Stimulated activated naive CD4-positive, alpha-beta T cell treated with Interleukin-2 at 50 U/mL for 16 hours (primary cell): ENCODE results near the gene SUSD3.

Experiments used
- DNase-seq: peaks from one replicate; lab custom pipeline; 2025; lab: John Stamatoyannopoulos, UW

Gene SUSD3

DNA sequence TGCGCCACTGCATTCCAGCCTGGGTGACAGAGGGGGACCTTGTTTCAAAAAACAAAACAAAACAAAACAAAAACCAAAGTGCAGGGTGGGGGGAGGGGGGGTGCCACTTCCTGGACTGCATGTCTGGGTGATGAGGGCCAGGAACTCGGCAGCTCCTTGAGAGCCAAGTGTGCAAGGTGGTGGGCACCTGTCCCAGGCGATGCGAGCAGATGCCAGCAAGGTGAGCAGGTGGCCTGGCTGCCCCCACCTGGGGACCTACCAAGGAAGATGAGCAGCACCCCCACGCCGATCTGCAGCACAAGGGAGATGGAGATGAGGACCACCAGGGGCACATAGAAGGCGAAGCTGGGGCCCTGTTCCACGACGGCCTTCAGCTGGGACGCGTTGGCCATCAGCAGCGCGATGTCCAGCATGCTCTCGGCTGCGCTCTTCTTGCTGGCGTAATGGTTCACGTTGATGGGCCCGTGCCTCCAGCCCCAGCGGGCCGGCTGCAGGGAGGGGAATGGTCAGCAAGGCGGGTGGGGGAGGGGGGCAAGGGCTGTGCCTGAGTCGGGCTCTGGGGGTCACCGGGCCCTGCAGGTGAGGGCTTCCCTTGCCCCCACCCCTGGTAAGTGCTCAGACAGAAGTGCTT is 67.8 kb downstream of the SUSD3 start:
- no peak for DNase-seq

GRCh38 chr9:93126825-93127368 is 68.4 kb downstream of the SUSD3 start:
- DNase-seq: no peak

GRCh38 chr9:93127395-93127911 is 69.0 kb downstream of the SUSD3 start:
- no peak for DNase-seq

DNA sequence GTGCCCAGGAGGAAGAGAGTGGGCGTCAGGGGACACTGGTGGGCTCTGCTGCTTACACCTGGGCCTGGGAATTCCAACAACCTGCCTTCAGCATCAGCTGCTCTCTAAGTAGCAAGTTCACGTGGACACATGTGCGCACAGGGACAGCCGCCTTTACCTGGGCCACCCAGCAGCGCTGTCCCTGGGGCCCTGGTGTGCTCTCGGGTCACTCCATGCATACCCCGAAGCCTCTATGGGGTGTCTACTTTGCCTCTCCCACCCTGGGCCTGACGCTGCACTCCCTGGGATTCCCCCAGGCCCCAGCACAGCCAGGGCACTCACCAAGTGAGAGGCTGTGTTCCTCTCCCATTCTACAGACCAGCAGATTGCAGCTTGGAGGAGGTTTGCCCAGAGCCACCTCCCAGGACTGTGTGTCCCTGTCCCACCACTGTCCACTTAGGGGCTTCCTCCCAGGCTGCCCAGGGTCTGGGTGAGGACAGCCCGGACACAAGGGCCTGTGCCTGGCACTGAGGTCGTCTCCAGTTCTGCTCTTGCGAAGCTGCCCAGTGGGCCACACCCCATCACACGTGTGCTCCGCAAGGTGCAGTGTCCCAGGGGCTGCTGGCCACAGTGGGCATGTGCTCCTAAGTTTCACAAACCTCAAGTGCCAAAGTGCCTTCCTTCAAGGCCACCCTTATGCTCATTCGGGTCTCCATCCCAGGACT is 69.7 kb downstream of the SUSD3 start:
- no peak for DNase-seq

DNA sequence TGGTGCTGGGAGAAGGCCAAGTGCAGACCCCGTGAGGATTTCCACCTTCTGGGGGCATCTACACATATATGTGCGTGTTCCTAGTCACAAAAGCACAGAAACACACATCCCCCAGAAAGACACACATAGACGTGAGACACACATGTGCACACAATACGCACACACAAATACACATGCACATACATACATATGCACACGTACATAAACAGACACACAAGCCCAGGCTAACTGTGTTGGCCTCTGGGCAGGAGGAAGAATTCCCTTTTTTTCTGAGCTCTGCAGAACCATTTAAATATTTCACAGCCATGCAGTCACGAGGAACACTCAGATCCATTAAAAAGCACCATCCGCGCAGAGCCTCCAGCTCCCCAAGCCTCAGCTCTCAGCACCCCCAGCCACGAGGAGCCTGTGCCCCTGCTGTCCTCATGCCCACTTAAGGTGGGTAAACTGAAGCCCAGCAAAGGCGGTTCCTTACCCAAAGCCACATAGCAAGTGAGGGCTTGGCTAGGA is 70.3 kb downstream of the SUSD3 start:
- DNase-seq: no peak

DNA sequence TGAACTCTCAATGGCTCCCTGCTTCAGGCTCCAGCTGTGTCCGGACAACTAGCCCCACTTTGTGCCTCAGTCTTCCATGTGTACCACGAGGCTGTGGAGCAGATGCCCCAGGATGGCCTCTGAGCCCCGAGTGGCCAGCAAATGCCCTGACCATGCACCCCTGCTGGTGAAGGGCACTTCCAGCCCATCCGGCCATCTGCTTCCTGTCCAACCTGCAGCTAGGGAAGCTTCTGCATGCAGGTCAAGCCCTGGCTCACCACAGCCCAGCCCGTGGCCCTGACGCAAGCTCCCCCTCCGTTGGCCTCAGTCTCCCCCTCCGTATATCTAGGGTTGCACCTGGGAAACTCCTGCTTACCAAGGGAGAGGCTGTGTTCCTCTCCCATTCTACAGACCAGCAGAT is 70.8 kb downstream of the SUSD3 start:
- no peak for DNase-seq

GRCh38 chr9:93129691-93130500 is 71.4 kb downstream of the SUSD3 start:
- no peak for DNase-seq

- no peak for DNase-seq
Measured at GRCh38 chr9:93130861-93131481, 72.5 kb downstream of the SUSD3 start.

- DNase-seq: no peak
Measured at GRCh38 chr9:93131599-93132286, 73.2 kb downstream of the SUSD3 start.

DNA sequence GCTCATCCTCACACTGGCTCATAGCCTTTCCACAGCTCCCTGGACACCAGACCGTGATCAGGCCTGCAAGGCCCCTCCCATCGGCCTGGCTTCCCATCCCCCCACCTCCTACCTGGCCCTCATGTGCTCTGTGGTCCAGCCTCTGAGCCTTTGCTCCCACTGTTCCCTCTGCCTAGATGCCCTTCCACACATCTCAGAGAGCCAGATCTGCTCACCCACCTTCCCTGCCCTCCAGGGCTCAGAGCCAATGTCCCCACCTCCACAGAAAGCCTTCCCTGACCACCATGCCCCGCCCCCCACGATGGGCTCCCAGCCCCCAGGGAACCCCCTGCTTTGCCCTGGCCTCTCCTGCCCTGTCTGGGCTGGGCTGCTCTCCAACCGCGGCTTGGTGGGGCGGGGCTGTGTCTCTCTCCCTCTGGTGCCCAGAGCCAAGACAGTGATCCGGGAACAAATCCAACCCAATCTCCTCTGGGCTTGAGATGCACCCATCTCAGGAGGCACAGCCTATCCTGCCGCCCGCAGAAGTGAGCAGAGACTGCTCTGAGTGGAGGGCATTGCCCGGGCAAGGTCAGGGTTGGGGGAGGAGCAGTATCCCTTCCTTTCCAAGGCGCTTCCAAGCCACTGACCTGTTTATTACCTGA is 73.9 kb downstream of the SUSD3 start:
- DNase-seq: no peak

GRCh38 chr9:93132946-93133680 is 74.6 kb downstream of the SUSD3 start:
- DNase-seq: peak; percentile 51

DNA sequence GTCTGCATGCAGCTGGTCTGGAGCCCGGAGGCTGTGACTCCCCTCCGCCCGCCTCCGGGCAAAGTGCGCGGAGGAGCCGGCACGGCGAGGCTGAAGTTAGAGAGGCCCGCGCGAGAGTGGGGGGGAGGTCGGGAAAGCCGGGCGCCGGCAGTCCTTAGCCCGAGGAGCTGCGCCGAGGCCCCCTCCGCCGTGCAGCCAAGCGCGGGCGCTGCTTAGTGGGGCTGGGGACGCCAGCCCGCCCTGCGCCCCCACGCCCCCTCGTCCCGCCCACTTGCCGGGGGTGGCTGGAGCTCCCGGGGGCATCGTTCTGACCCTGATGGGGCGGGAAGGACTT is 75.1 kb downstream of the SUSD3 start:
- DNase-seq: no peak

DNA sequence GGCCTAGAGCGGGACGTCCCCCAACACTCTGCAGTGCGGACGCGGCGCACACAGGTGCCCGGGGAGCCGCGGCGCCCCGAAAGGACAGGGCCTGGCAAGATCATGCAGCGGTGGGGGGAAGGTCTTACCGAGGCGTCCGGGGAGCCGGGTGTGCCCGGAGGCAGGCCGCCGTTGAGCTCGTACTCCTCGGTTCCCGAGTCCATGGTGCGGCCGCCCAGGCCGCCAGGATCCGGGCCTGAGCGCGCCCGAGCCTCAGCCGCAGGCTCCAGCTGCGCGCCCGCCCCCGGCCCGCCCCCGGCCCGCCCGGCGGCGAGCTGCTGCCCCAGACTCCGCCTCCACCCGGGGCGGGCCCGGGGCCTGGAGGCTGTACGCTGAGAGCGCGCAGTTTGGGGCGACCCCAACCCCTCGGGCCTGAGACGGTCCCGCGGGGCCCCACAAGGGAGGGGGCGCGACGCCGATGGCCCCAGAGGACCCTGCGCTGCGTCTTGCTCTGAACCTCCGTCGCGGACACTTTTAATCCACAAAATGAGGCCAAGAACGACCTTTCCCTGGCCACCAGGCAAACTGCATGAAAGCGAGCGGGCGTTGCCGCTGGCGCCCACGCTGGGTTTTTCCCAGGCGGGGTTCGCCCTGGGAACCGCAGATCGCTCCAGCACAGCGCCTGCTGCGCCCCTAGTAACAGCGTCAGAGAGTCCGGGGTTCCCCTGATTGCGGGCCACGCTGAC is 75.7 kb downstream of the SUSD3 start, which contains the start of gene NINJ1:
NINJ1 (minus strand) TSS at position 237 of the 725 bp plus-strand sequence; CDS start at position 203, 34 bp downstream.
- DNase-seq: peak; percentile 89
